HFFc6 (cell line): ENCODE data around the gene PI4KB. TPM values are rescaled to one million over a fixed set of nuclear protein-coding genes. Genes with fewer than 3 reads are reported as not detected.
"Not testable (repeated sequence)": the region's sequence is repeated elsewhere in the genome, so short reads cannot be mapped to it uniquely, and the experiment has no call there.

Source experiments
- DNase-seq: peaks from one replicate; pipeline ENCODE4 v3.0.0-alpha.2; 2018
- H3K27ac Mint-ChIP-seq: 2 replicates; pipeline ENCODE4 v1.8.0; 2020; ENCODE audit warnings: mild to moderate bottlenecking, mixed read lengths
- H3K27me3 Mint-ChIP-seq: 2 replicates; pipeline ENCODE4 v1.8.0; 2021; ENCODE audit warnings: mild to moderate bottlenecking, moderate library complexity, mixed read lengths; ENCODE audit not compliant: insufficient read depth
- H3K36me3 Mint-ChIP-seq: 2 replicates; pipeline ENCODE4 v1.8.0; 2021; ENCODE audit warnings: low read depth, mixed read lengths
- H3K4me1 Mint-ChIP-seq: 2 replicates; pipeline ENCODE4 v1.8.0; 2020; ENCODE audit warnings: low read depth, mixed read lengths
- H3K4me3 Mint-ChIP-seq: 2 replicates; pipeline ENCODE4 v1.8.0; 2020; ENCODE audit warnings: mild to moderate bottlenecking, moderate library complexity, mixed read lengths
- H3K9me3 Mint-ChIP-seq: 2 replicates; pipeline ENCODE4 v1.8.0; 2020; ENCODE audit warnings: mild to moderate bottlenecking, mixed read lengths
- CTCF ChIP-seq: fragments of 200-600 bp; sonication (generic); IDR thresholded peaks from 2 replicates; pipeline ENCODE4 v1.5.0; 2021; ENCODE audit warnings: antibody characterized with exemption, mild to moderate bottlenecking
- total RNA-seq, 6 experiments: library from RNA; stranded (reverse); fragmentation: NEBNext Ultra II Directional; extraction: Animal tissue kit (Norgen Biotek cat#: 25700); gene quantifications; 2 replicates in 1 of 6; 3 replicates in 5 of 6; pipeline ENCODE4 v1.2.3, GENCODE V29; 2021

The PI4KB gene
- total RNA-seq, 6 experiments from 2014 or later: 63.6 to 73.0 (median 70.0) TPM

- Mint-ChIP-seq H3K4me1 (peaks cover 16% of the 10 kb centered on the region), H3K4me3 (peak overlapping the region; percentile 98), H3K27me3 (peaks cover 8% of the 10 kb centered on the region), H3K9me3 (no peaks in the 10 kb centered on the region), H3K27ac (peak overlapping the region; percentile 89), H3K36me3 (peaks cover 9% of the 10 kb centered on the region)
- no peak for TF ChIP-seq CTCF
- no peak for DNase-seq
Measured at GRCh38 chr1:151284013-151284577, 43.1 kb downstream of the PI4KB start.

GRCh38 chr1:151282883-151283725 lies 44.1 kb downstream of the PI4KB start:
- H3K9me3 Mint-ChIP-seq: no peaks in the 10 kb centered on the region
- H3K27ac Mint-ChIP-seq: peak overlapping the region; percentile 89
- peaks cover 8% of the 10 kb centered on the region for H3K27me3 Mint-ChIP-seq
- no peaks in the 10 kb centered on the region; the same call in 1 of the 2 replicates for H3K36me3 Mint-ChIP-seq
- DNase-seq: no peak
- H3K4me1 Mint-ChIP-seq: peaks cover 16% of the 10 kb centered on the region
- no peak for TF ChIP-seq CTCF
- H3K4me3 Mint-ChIP-seq: peak overlapping the region; percentile 98

- no peak for TF ChIP-seq CTCF
- peaks cover 16% of the 10 kb centered on the region for H3K4me1 Mint-ChIP-seq
- H3K9me3 Mint-ChIP-seq: no peaks in the 10 kb centered on the region
- no peaks in the 10 kb centered on the region for H3K36me3 Mint-ChIP-seq
- H3K27ac Mint-ChIP-seq: peak within 1 kb of the TSS; percentile 100
- peak within 1 kb of the TSS; percentile 98 for H3K4me3 Mint-ChIP-seq
- peak; percentile 100 for DNase-seq
- peaks cover 8% of the 10 kb centered on the region for H3K27me3 Mint-ChIP-seq
Measured at GRCh38 chr1:151281969-151282882, 45.0 kb downstream of the PI4KB start, which contains the start of gene ZNF687. Gene ZNF687, plus strand, starts transcription at chr1:151282299. Its CDS starts 3,993 bp downstream, at chr1:151286292.

GRCh38 chr1:151281225-151281968 lies 45.8 kb downstream of the PI4KB start:
- Mint-ChIP-seq H3K9me3 (no peaks in the 10 kb centered on the region), H3K4me3 (peak overlapping the region; percentile 98), H3K4me1 (peaks cover 16% of the 10 kb centered on the region), H3K27ac (peak overlapping the region; percentile 100), H3K36me3 (no peaks in the 10 kb centered on the region), H3K27me3 (peaks cover 8% of the 10 kb centered on the region)
- TF ChIP-seq CTCF: peak; percentile 74
- DNase-seq: peak; percentile 92

GRCh38 chr1:151277249-151277648 lies 50.0 kb downstream of the PI4KB start:
- H3K4me3 Mint-ChIP-seq: no peak overlapping the region

GRCh38 chr1:151275341-151275740 lies 51.9 kb downstream of the PI4KB start:
- DNase-seq: not testable (repeated sequence)

More at GRCh38 chr1:151277249-151277648, 50.0 kb downstream of the PI4KB start:
- no peaks in the 10 kb centered on the region; the same call in 1 of the 2 replicates for H3K4me1 Mint-ChIP-seq
- no peak overlapping the region for H3K27ac Mint-ChIP-seq
- no peaks in the 10 kb centered on the region for H3K9me3 Mint-ChIP-seq
- no peak for TF ChIP-seq CTCF
- H3K36me3 Mint-ChIP-seq: peaks cover 5% of the 10 kb centered on the region
- peaks cover 2% of the 10 kb centered on the region for H3K27me3 Mint-ChIP-seq
- no peak for DNase-seq

More at GRCh38 chr1:151275341-151275740, 51.9 kb downstream of the PI4KB start:
- H3K27me3 Mint-ChIP-seq, H3K4me1 Mint-ChIP-seq, H3K9me3 Mint-ChIP-seq, H3K27ac Mint-ChIP-seq, H3K4me3 Mint-ChIP-seq: not testable (repeated sequence)
- H3K36me3 Mint-ChIP-seq: peaks cover 12% of the 10 kb centered on the region
